ENCODE measurements around the gene GRIK2. TPM values are rescaled to one million over a fixed set of nuclear protein-coding genes. Genes with fewer than 3 reads are reported as not detected.

The GRIK2 gene
- total and polyA plus RNA-seq, 2 of the 4 experiments (the other 2 are of a cell fraction) = 8.2 to 15.2 TPM

DNA sequence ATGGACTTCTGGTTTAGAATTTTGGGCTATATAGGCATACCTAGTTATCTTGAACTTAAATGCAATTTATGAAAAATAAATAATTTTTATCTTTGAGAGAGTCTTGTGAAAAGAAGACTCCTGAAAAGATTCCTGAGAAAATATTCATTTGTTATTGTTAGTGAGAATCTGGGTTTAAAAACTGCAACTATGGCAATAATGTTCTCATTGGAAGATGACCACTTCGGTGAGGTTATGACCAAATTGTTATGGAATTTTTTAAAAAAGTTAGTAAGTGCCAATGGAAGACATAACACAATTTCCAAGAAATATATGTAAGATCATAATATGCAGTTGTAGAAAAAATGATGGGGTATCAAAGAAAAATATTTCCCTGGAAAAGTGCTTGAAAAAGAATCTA lies 46.3 kb downstream of the GRIK2 start:
- Histone ChIP-seq H4K5ac (ENCODE audit: low read depth, low read length) (no peak overlapping the region), H2BK20ac (ENCODE audit: low read depth, low read length) (no peak overlapping the region), H4K20me1 (ENCODE audit: insufficient read depth, low read length) (no peaks in the 10 kb centered on the region), H3K9ac (ENCODE audit: low read depth, low read length) (no peak overlapping the region), H2AK9ac (replicated peaks; ENCODE audit: low read depth, low read length, poor library complexity) (no peak overlapping the region), H3K9me3 (ENCODE audit: control insufficient read depth, insufficient read depth, low read length) (no peaks in the 10 kb centered on the region), H2AK5ac (ENCODE audit: low read depth, low read length) (no peak overlapping the region), H2BK120ac (ENCODE audit: low read depth, low read length) (no peak overlapping the region), H2AFZ (replicated peaks; ENCODE audit: low read length, poor library complexity) (no peak overlapping the region), H3K4me1 (ENCODE audit: control insufficient read depth, insufficient read depth, low read length) (no peaks in the 10 kb centered on the region; the same call in 1 of the 2 replicates), H3K18ac (ENCODE audit: low read depth, low read length) (no peak overlapping the region), H3K4me3 (ENCODE audit: insufficient read depth, low read depth, low read length) (no peak overlapping the region), H3K27ac (ENCODE audit: insufficient read depth, low read length) (no peak overlapping the region), H3K36me3 (ENCODE audit: control insufficient read depth, insufficient read depth, low read length) (no peaks in the 10 kb centered on the region), H3K4ac (ENCODE audit: low read depth, low read length) (no peak overlapping the region), H3K27me3 (ENCODE audit: control insufficient read depth, insufficient read depth, low read length) (no peaks in the 10 kb centered on the region), H3K14ac (replicated peaks; ENCODE audit: low read depth, low read length) (no peak overlapping the region), H3K79me1 (ENCODE audit: low read depth in 1 of 2, low read length in 2 of 2) (peaks cover 0 to 3% of the 10 kb centered on the region in 2 experiments; a peak in 1 of 4 replicates), H4K91ac (ENCODE audit: insufficient read depth, low read depth, low read length) (no peak overlapping the region), H2BK15ac (ENCODE audit: low read depth, low read length) (no peak overlapping the region), H3K23ac (ENCODE audit: low read depth, low read length) (no peak overlapping the region), H4K8ac (ENCODE audit: low read depth in 2 of 2, low read length in 2 of 2) (no peak overlapping the region), H2BK5ac (ENCODE audit: low read depth, low read length, poor library complexity, severe bottlenecking) (no peak overlapping the region), H3K9me1 (ENCODE audit: insufficient read depth, low read length) (no peaks in the 10 kb centered on the region), H3K56ac (ENCODE audit: extremely low read depth, insufficient read depth, low read length) (no peak overlapping the region), H3K4me2 (ENCODE audit: low read depth, low read length) (no peak overlapping the region)
- DNase-seq (peak; percentile 65), ATAC-seq (ENCODE audit: low read depth) (peak; percentile 56)
- dilution Hi-C loops (cut with HindIII; ENCODE audit: low sequenced_read_pairs, unreplicated experiment) = no loop called here
- POLR2A ChIA-PET (ENCODE audit: unreplicated experiment) = no interaction called here
- BruUV-seq (replicated peaks) = no TSS peak
- no CpG with 5 or more reads among the region's 1 CpG for WGBS, 2 experiments (ENCODE audit: extremely low coverage in 2 of 2, insufficient read length in 1 of 2)
- intact Hi-C loops (cut with micrococcal nuclease) = loop anchor here (5.0 kb wide), 1 partner anchor 32 kb away; no protein-coding TSS in a partner anchor
- CTCF ChIA-PET = no interaction called here
- in situ Hi-C loops (cut with MboI; ENCODE audit: low sequenced_read_pairs) = no loop called here
- TF ChIP-seq MAFK (IDR thresholded peaks at IDR 0.05; ENCODE audit: low read depth, low read length) (peak; percentile 89), RAD21 (IDR thresholded peaks at IDR 0.05; ENCODE audit: low read length) (no peak)

Data from IMR-90 (cell line).